ENCODE data around the gene KCNN3. TPM values are rescaled to one million over a fixed set of nuclear protein-coding genes. Genes with fewer than 3 reads are reported as not detected.

Gene KCNN3
- total RNA-seq, 2 donors from 2014 or later = 0.08 TPM; not detected in 1

DNA sequence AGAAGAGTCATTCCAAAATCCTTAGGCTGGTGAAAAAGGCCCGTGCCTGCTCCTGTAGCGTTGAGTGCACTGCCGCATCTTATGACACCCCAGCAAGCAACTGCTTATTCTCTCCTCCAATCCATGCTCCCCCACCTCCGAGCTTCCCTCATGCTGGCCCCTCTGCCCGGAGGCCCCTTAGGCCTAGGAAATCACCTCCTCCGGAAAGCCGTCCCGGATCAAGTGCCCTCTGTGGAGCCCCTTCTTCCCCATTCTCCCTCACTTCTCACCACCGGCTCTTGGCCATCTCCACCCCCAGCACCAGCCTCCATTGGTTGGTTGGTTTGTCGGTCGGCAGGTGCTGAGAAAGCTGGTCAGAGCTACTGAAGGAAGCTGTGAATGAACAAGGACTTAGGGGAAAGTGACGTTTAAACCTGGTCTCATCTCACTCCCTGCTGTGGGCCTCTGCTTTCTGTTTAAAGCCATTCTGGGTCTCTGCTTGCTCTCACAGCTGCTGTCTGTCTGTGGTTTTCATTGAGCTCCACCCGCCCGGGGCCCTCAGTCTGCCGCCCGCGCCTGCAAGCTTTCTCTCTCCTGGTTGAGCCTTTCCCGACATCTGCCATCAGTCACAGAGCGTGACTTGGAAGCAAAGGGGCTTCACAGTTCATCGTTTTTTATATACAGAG is 122.2 kb downstream of the KCNN3 start:
- Mint-ChIP-seq H3K27me3 (peaks cover 28 to 32% of the 10 kb centered on the region in 2 donors), H3K4me3 (peak overlapping the region; percentile 66), H3K9me3 (no peaks in the 10 kb centered on the region), H3K27ac (peak overlapping the region; percentile 48 to 67), H3K36me3 (no peaks in the 10 kb centered on the region), H3K4me1 (ENCODE audit: low read depth in 2 of 2) (peaks cover 21 to 58% of the 10 kb centered on the region in 2 donors)
- ATAC-seq = peak; percentile 67 to 87
- DNase-seq (ENCODE audit: low spot score) = peak; percentile 62

DNA sequence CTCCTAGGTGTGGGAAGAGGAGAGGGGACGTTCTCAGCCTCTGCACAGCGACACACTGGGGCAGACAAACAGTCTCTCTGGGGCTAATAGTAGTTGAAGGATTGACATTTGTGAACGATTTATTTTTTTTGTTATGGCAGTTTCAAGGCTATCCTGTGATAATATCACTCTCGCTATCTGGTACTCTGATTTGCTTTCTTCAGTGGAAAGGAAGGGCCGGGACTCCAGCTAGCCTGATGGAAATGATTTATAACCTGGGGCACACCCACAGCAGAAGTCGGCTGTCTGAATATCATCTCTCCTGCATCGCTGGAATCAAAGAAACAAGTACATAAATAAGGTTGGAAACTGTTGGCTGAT is 122.7 kb downstream of the KCNN3 start:
- peak overlapping the region; percentile 48 to 67 for H3K27ac Mint-ChIP-seq
- no peak for DNase-seq (ENCODE audit: low spot score)
- H3K36me3 Mint-ChIP-seq = no peaks in the 10 kb centered on the region
- ATAC-seq = no peak
- H3K4me3 Mint-ChIP-seq = peak overlapping the region; percentile 66
- H3K4me1 Mint-ChIP-seq (ENCODE audit: low read depth in 2 of 2) = peaks cover 21 to 58% of the 10 kb centered on the region in 2 donors
- no peaks in the 10 kb centered on the region for H3K9me3 Mint-ChIP-seq
- H3K27me3 Mint-ChIP-seq = peaks cover 28 to 33% of the 10 kb centered on the region in 2 donors

DNA sequence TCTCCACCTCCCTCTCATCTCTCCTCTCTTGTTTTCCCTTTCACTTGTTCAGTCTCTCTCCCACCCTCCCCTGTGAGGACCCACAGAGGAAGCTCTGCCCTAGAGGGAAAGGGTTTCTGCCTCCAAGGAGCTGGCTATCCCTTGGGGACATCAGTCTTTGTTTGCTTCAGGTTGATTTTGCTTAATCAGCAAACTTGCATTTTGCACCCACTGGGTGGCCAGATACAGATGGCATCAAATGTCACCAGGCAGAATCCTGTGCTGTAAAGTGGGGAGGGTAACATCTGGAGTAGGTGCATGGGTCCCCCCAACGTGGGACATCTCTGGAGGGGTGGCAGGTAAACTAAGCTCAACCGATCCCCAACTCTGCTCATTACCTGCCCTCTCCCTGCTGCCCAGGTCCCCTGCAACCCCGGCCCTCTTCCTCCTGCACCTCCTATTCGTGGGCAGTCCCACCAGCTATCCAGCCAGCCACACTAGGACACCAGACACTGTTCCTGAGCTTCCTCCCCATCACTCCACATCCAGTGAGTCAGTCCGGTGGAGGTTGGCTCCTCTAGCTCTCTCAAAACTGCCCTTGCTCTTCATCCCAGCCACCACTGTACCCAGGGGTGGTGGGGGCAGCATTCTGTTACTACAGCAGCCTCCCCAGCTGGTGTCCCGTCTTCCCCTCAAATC is 123.3 kb downstream of the KCNN3 start:
- ATAC-seq (no peak), DNase-seq (ENCODE audit: low spot score) (peak; percentile 18)
- peak overlapping the region; percentile 48 to 67 for H3K27ac Mint-ChIP-seq
- H3K4me3 Mint-ChIP-seq = peak overlapping the region; percentile 66
- H3K27me3 Mint-ChIP-seq = peaks cover 28 to 38% of the 10 kb centered on the region in 2 donors
- no peaks in the 10 kb centered on the region for H3K36me3 Mint-ChIP-seq
- H3K9me3 Mint-ChIP-seq = no peaks in the 10 kb centered on the region
- peaks cover 21 to 58% of the 10 kb centered on the region in 2 donors for H3K4me1 Mint-ChIP-seq (ENCODE audit: low read depth in 2 of 2)

DNA sequence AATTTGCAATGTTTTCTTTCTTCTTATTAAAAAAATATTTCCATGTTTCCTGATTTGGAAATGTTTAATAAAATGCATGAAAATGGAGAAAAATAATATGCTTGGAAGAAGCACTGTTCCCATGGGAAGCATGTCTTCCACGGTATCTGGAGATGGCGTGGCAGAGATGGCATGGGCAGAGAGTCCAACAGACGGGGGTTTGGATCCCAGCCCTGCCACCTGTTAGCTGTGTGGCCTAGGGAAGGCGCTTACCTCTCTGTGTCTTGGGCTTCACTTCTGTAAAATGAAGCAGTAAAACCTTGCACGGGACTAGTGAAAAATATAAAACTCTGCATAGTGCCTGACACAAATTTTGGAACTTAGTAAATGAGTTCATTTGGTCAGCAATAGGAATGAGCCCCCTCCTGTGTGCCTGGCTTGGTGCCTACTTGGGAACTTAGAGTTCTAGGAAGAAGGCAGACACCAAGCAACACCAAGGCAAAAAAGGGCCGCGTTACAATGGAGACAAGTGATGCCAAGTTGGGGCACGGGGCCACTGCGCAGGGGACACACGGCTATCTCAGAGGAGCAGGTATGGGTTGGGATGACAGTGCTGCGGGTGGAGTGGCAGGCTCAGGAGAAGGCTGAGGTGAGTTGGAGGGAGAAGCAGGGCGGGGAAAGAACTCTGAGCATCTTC is 124.2 kb downstream of the KCNN3 start:
- H3K4me3 Mint-ChIP-seq = no peak overlapping the region
- no peaks in the 10 kb centered on the region for H3K9me3 Mint-ChIP-seq
- H3K27me3 Mint-ChIP-seq = peaks cover 34 to 40% of the 10 kb centered on the region in 2 donors
- H3K4me1 Mint-ChIP-seq (ENCODE audit: low read depth in 2 of 2) = peaks cover 21 to 54% of the 10 kb centered on the region in 2 donors
- peak; percentile 60 for DNase-seq (ENCODE audit: low spot score)
- no peak for ATAC-seq
- no peak overlapping the region for H3K27ac Mint-ChIP-seq
- no peaks in the 10 kb centered on the region for H3K36me3 Mint-ChIP-seq

DNA sequence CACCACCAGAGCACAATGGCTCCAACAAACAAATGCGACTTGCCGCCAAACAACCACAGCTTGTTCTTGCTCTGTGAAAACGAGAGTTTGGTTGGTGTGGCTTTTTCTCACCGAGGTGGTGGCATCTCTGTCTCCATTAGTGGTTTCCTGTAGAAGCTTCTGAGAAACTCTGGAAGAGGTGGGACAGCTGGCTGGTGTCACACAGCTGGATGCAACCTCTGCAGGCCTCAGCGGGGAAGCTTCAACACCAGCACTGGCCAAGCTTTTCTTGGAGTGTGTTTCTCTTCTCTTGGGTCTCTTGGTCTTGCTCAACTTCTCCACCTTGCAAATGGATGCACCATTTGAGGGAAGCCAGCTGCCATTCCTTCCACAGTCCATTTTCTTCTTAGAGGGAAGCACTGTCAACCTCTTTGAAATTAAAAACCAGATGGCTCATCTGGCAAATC is 124.8 kb downstream of the KCNN3 start:
- H3K9me3 Mint-ChIP-seq = no peaks in the 10 kb centered on the region
- no peak for DNase-seq (ENCODE audit: low spot score)
- peaks cover 21 to 54% of the 10 kb centered on the region in 2 donors for H3K4me1 Mint-ChIP-seq (ENCODE audit: low read depth in 2 of 2)
- H3K36me3 Mint-ChIP-seq = no peaks in the 10 kb centered on the region
- H3K4me3 Mint-ChIP-seq = peak overlapping the region; percentile 64
- peak in 1 of 2 donors; percentile 72 for ATAC-seq
- peak overlapping the region in 1 of 2 donors; percentile 8 for H3K27ac Mint-ChIP-seq
- H3K27me3 Mint-ChIP-seq = peaks cover 37 to 40% of the 10 kb centered on the region in 2 donors

DNA sequence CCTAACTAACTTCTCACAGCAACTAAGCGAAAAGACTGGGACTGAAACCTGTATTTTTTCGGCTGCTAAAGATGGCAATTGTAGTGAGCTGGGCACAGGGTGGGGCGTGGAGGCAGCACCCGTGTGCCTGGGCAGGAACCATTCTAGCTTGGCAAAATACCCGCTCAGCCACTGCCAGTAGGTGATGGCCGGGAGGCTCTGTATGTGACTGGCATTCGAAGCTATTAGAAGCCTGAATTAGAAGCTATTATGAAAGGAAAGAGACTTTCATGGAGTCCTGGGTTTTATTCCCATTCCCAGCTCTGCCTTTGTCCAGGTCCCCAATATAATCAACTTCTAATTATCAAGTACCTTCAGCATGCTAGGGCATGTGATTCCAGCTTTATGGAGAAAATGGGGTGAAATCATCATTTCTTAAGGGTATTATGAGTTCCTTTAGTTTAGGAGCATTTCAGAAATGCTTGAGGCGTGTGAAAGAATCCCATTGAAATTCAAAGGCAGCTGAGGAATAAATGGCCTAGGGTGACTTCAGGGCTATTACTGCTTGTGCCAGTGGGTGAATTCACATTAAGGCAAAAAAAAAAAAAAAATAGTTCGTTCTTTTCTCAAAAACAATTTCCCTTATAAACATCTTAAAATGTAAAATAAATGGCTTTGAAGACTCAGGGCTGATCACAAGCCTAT is 125.6 kb downstream of the KCNN3 start:
- Mint-ChIP-seq H3K4me1 (ENCODE audit: low read depth in 2 of 2) (peaks cover 23 to 53% of the 10 kb centered on the region in 2 donors), H3K36me3 (no peaks in the 10 kb centered on the region), H3K27ac (peak overlapping the region in 1 of 2 donors; percentile 8), H3K9me3 (no peaks in the 10 kb centered on the region), H3K27me3 (peaks cover 37 to 42% of the 10 kb centered on the region in 2 donors), H3K4me3 (no peak overlapping the region)
- ATAC-seq (no peak), DNase-seq (ENCODE audit: low spot score) (no peak)

DNA sequence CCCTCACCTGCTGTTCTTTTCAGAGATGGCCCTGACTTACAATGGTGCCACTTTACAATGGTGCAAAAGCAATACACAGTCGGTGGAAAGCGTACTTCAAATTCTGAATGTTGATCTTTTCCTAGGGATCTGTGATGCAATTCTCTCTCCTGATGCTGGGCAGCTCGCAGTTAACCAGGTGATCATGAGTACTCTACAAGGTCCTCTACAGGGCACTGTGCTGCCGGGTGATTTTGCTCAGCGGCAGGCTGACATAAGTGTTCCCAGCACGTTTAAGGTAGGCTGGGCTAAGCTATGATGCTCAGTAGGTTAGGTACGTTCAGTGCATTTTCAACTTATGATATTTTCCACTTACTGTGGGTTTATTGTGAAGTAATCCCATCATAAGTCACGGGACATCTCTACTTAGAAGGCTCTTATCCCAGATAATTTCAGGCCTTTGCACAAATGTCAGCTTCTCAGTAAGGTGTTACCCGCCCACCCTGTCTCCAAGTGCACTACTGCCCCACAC is 126.5 kb downstream of the KCNN3 start:
- peaks cover 37 to 44% of the 10 kb centered on the region in 2 donors for H3K27me3 Mint-ChIP-seq
- no peak overlapping the region for H3K4me3 Mint-ChIP-seq
- no peaks in the 10 kb centered on the region for H3K9me3 Mint-ChIP-seq
- no peak overlapping the region for H3K27ac Mint-ChIP-seq
- no peak for DNase-seq (ENCODE audit: low spot score)
- peaks cover 28 to 44% of the 10 kb centered on the region in 2 donors for H3K4me1 Mint-ChIP-seq (ENCODE audit: low read depth in 2 of 2)
- ATAC-seq = no peak
- H3K36me3 Mint-ChIP-seq = no peaks in the 10 kb centered on the region

DNA sequence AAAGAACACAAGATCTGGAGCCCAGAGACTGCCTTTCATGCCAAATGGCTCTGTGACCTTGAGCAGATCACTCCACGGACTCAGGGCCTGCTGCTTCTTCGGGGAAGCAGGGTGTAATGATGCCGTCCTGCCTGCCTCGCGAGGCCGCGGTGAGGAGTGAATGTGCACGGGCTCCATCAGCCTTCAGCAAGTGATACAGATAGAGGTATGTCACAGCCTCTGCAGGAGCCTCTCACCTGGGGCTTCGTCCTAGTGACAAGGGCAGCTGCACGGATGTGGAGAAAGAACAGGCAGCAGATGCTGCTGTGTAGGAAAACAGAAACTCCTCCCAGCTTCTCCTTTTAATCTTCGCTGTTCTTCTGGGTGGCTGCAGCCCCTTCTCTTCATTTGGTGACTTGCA is 127.5 kb downstream of the KCNN3 start:
- Mint-ChIP-seq H3K4me1 (ENCODE audit: low read depth in 2 of 2) (peaks cover 18 to 36% of the 10 kb centered on the region in 2 donors), H3K27ac (no peak overlapping the region), H3K4me3 (no peak overlapping the region), H3K36me3 (no peaks in the 10 kb centered on the region), H3K9me3 (no peaks in the 10 kb centered on the region), H3K27me3 (peaks cover 45 to 50% of the 10 kb centered on the region in 2 donors)
- DNase-seq (ENCODE audit: low spot score) (no peak), ATAC-seq (no peak)

DNA sequence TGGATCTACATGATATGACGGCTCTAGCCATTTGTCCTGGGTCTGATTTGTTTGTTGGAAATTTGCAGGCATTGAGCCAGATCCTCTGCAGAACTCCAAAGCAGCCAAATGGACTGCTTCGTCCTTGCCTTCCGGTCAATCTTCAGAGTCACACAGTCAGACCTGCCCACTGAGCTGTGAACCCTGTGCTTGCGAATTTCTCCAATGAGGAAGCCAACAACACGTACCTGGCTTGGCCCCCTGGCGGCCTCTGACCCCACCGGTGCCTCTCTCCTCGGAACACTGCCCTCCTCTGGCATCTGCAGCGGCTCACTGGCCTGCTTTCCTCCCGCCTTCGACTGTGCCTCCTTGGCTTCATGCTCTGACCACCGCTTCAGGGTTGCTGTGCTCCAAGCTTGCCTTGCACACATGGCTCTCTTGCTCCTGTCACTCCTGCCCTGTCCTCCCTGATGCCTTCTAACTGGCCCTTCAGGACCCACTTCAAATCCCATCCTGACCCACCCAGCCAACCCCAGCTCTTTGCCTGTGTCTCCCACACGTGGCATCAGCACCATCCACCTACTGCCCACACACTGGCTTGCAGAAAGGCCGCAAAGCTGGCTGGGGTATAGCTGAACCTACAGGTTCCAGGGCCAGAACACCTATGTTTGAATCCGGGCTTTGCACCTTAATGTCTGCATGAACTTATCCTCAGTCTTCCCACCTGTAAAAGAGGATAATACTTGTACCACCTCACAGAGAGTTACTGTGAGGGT is 128.2 kb downstream of the KCNN3 start:
- no peaks in the 10 kb centered on the region for H3K36me3 Mint-ChIP-seq
- peaks cover 12 to 36% of the 10 kb centered on the region in 2 donors for H3K4me1 Mint-ChIP-seq (ENCODE audit: low read depth in 2 of 2)
- H3K9me3 Mint-ChIP-seq = no peaks in the 10 kb centered on the region
- no peak overlapping the region for H3K27ac Mint-ChIP-seq
- ATAC-seq = no peak
- DNase-seq (ENCODE audit: low spot score) = no peak
- H3K27me3 Mint-ChIP-seq = peaks cover 51 to 52% of the 10 kb centered on the region in 2 donors
- H3K4me3 Mint-ChIP-seq = no peak overlapping the region

DNA sequence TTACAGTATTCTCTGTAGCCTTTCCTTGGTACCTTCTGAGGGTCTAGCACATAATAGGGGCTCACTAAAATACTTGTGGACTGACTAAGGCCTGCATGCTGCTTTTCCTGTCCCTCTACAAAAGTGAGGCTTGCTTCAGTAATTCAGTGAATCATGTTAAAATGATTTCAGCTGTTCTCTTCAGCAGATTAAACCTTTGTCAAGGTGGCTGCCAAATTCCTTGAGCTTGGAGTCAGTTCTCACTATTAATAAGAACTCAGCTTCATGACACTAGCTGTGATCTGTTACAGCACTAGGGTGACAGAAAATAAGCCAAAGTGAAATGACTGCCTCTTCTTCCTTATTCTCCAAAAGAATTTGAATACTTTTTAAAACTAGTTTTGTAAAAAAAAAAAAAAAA is 128.8 kb downstream of the KCNN3 start:
- no peak overlapping the region for H3K4me3 Mint-ChIP-seq
- no peak overlapping the region for H3K27ac Mint-ChIP-seq
- ATAC-seq (no peak), DNase-seq (ENCODE audit: low spot score) (no peak)
- H3K36me3 Mint-ChIP-seq = no peaks in the 10 kb centered on the region
- H3K4me1 Mint-ChIP-seq (ENCODE audit: low read depth in 2 of 2) = peaks cover 14 to 33% of the 10 kb centered on the region in 2 donors
- H3K27me3 Mint-ChIP-seq = peaks cover 50 to 51% of the 10 kb centered on the region in 2 donors
- H3K9me3 Mint-ChIP-seq = no peaks in the 10 kb centered on the region

DNA sequence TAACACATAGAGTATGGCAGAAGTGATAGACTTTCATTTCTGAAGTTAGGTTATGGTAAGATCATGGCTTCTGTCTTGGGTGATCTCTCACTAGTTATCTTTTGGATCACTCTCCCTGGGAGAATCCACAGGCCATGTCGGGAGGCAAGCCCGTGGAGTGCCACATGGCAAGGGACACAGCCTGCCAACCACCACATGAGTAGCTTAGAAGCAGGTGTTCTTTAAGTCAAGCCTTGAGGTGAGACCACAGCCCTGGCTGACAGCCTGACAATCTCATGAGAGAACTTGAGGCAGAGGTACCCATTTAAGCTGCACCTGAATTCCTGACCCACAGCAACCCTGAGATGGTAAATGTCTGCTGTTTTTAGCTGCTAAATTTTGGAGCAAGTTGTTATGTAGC is 130.4 kb downstream of the KCNN3 start:
- peaks cover 50 to 57% of the 10 kb centered on the region in 2 donors for H3K27me3 Mint-ChIP-seq
- peaks cover 14 to 17% of the 10 kb centered on the region in 2 donors for H3K4me1 Mint-ChIP-seq (ENCODE audit: low read depth in 2 of 2)

DNA sequence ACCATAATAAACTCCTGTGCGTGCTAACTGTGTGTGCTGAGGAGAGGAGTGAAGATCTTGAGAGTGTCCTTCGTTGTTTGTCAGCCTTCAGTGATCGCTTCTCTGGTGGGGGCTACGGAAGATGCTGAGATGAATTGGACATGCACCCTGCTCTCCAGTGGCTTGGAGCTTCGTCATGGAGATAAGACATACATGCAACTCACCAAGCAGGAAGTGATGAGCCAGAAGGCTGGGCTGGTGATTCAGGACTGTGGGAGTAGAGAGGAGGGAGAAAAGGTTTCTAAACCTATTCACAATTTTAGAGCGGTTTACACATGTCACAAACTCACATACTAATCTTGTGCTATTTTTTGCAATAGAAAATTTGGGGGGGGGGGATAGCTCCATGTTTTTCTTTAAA is 133.2 kb downstream of the KCNN3 start:
- Mint-ChIP-seq H3K27ac (no peak overlapping the region), H3K4me3 (peak overlapping the region; percentile 19), H3K9me3 (no peaks in the 10 kb centered on the region), H3K4me1 (ENCODE audit: low read depth in 2 of 2) (peaks cover 12 to 14% of the 10 kb centered on the region in 2 donors), H3K27me3 (peaks cover 41 to 50% of the 10 kb centered on the region in 2 donors), H3K36me3 (no peaks in the 10 kb centered on the region)
- ATAC-seq (peak in 1 of 2 donors; percentile 67), DNase-seq (ENCODE audit: low spot score) (no peak)

More for the DNA sequence above, 130.4 kb downstream of the KCNN3 start:
- no peak for DNase-seq (ENCODE audit: low spot score)
- no peak overlapping the region for H3K4me3 Mint-ChIP-seq
- no peaks in the 10 kb centered on the region for H3K9me3 Mint-ChIP-seq
- H3K27ac Mint-ChIP-seq = no peak overlapping the region
- H3K36me3 Mint-ChIP-seq = no peaks in the 10 kb centered on the region
- ATAC-seq = peak in 1 of 2 donors; percentile 18

DNA sequence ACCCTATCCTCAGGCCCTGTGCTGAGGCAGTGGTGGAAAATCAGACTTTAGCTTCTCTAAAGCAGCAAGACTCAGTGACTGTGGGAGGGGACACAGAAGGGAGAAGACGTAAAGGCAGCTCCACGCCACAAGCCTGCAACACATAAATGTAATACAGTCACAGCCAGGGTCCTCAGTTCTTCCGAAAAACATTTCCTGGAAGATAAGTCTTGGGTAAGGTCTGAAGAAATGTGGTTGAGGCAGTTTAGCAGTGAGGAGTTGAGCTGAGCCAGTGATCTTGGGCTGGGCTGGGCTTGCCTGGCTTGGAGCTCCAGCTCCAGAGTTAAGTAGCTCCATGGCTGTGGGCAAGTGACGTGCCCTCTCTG is 134.3 kb downstream of the KCNN3 start:
- H3K4me3 Mint-ChIP-seq = no peak overlapping the region
- ATAC-seq (peak in 1 of 2 donors; percentile 17), DNase-seq (ENCODE audit: low spot score) (peak; percentile 26)
- peak overlapping the region in 1 of 2 donors; percentile 21 for H3K27ac Mint-ChIP-seq
- H3K27me3 Mint-ChIP-seq = peaks cover 36 to 44% of the 10 kb centered on the region in 2 donors
- H3K4me1 Mint-ChIP-seq (ENCODE audit: low read depth in 2 of 2) = peaks cover 12 to 14% of the 10 kb centered on the region in 2 donors
- H3K36me3 Mint-ChIP-seq = no peaks in the 10 kb centered on the region
- H3K9me3 Mint-ChIP-seq = no peaks in the 10 kb centered on the region

Measured in natural killer cell treated with Interleukin-12 subunit alpha and Interleukin-12 subunit beta and Interleukin-15 and Interleukin-18, amount 100 ng/mL, for 72 hours (primary cell).